Mammary epithelial cell (primary cell): ENCODE data around the gene GAA.

Experiments
- EZH2 ChIP-seq: IDR thresholded peaks from 2 replicates; pipeline ENCODE4 v1.6.1; 2012; ENCODE audit warnings: low read length, inconsistent platforms, borderline replicate concordance
- TF ChIP-seq, protein P1 (sequence below), 2 donors: IDR thresholded peaks in 1 of 2; conservative IDR thresholded peaks in 1 of 2; 2 replicates each; pipeline ENCODE4 v1.5.1; 2011 to 2012; ENCODE audit warnings: inconsistent platforms in 2 of 2, low read length in 2 of 2, mild to moderate bottlenecking in 2 of 2, control low read depth in 1 of 2, low read depth in 1 of 2; ENCODE audit not compliant: insufficient read depth in 1 of 2; ENCODE audit errors: extremely low read depth in 1 of 2

DNA sequence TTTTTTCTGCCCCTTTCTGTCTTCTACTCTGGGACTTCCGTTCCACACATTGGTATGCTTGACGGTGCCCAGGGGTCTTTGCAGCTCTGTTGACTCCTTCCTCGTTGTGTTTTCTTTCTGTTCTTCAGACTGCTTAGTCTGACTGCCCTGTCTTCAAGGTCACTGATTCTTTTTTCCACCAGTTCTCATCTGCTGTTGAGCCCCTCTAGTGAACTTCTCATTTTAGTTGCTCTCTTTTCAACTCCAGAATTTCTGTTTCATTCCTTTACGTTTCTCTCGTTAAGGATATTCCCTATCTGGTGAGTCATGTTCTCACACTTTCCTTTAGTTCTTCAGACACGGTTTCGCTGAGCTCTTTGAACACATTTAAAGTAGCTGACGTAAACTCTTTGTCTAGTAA, 13.8 kb downstream of the GAA start:
- no peak for TF ChIP-seq EZH2
- TF ChIP-seq, protein P1, sequence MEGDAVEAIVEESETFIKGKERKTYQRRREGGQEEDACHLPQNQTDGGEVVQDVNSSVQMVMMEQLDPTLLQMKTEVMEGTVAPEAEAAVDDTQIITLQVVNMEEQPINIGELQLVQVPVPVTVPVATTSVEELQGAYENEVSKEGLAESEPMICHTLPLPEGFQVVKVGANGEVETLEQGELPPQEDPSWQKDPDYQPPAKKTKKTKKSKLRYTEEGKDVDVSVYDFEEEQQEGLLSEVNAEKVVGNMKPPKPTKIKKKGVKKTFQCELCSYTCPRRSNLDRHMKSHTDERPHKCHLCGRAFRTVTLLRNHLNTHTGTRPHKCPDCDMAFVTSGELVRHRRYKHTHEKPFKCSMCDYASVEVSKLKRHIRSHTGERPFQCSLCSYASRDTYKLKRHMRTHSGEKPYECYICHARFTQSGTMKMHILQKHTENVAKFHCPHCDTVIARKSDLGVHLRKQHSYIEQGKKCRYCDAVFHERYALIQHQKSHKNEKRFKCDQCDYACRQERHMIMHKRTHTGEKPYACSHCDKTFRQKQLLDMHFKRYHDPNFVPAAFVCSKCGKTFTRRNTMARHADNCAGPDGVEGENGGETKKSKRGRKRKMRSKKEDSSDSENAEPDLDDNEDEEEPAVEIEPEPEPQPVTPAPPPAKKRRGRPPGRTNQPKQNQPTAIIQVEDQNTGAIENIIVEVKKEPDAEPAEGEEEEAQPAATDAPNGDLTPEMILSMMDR (conservative IDR thresholded peaks at IDR 0.05 in 1 of 2, IDR thresholded peaks at IDR 0.05 in 1 of 2; ENCODE audit: extremely low read depth in 1 of 2, insufficient read depth in 1 of 2, low read depth in 1 of 2, low read length in 2 of 2) = no peak
